ENCODE data around the gene DLEC1. TPM values are rescaled to one million over a fixed set of nuclear protein-coding genes. Genes with fewer than 3 reads are reported as not detected.

Gene DLEC1
- total RNA-seq, 2 donors from 2014 or later = 0.18 to 1.9 TPM

DNA sequence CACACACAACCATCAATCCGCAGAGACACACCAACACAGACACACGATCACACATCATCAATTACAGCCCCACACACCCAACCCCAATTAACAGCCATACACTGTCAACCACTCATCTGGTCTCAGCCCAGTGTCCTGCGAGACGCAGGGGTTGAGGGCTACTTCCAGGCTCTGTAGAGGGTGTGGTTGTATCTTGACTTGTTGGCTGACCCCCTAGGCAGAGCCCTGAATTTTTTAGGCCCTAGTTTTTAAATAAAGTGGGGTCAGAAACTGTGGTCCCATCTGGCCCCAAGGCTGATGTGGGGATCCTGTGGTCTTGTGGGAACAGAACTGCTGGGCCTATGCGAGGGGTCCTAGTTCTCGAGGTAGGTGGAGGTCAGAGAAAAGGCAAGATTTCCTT lies 39.2 kb upstream of the DLEC1 start:
- DNase-seq (ENCODE audit: low spot score in 2 of 2) = peak in 1 of 2 donors; percentile 44
- Mint-ChIP-seq H3K9me3 (peaks cover 0 to 3% of the 10 kb centered on the region in 2 donors), H3K27ac (peak overlapping the region in 1 of 2 donors; percentile 95), H3K36me3 (peaks cover 11 to 16% of the 10 kb centered on the region in 2 donors)
- ATAC-seq = no peak

DNA sequence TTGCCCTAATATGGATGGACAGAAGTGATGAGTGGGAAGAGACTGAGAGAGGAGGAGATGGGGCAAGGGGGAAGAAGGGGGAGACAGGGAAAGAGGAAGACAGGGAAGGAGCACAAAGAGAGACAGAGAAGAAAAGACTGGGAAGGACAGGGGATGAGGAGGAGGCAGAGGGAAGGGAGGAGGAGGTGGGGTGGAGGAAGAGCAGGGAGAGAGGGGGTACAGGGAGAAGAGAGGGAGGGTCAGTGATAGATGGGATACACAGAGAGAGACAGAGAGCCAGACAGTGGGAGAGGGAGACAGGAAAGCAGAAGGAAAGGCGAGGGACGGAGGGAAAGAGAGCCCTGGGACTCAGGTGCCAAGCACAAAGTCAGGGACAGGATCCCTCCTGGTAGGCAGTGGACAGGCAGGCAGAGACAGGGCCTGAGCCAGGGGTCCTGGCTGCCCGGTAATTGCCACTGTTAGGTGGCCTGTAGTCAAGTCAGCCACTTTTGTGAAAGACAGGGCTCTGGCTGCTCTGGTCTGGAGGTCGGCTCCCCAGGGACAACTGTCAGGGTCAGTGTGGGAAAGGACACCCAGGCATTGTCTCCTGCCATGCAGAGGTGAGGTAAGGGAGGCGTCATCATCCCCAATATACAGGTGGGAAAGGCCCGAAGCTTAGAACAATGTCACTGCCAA lies 38.6 kb upstream of the DLEC1 start:
- Mint-ChIP-seq H3K36me3 (peaks cover 11 to 14% of the 10 kb centered on the region in 2 donors), H3K9me3 (peaks cover 0 to 3% of the 10 kb centered on the region in 2 donors), H3K27ac (peak overlapping the region in 1 of 2 donors; percentile 51)
- ATAC-seq = no peak
- peak in 1 of 2 donors; percentile 50 for DNase-seq (ENCODE audit: low spot score in 2 of 2)

DNA sequence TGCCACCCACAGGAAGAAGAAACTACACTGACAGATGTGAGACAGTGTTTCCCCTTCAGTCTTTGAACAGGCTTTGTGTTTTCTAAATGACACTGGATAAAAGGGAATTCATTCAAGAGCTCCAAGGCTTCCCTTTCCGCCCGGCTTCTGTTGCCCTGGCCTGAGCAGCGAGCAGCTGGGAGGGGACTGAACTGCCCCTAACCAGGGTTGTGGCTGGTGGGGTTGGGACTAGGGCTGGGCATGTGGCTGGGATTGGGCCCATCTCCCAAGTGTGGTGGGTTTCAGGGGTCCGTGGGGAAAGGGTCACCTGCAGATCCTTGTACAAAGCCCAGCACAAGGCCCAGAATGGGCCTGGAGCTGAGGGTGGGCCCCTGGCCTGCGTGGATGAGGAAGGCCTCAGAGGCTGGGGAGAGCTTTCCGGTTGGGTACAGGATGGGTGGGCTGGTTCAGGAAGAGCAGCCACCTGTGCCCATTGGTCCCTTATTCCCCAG lies 38.0 kb upstream of the DLEC1 start:
- peak overlapping the region in 1 of 2 donors; percentile 51 for H3K27ac Mint-ChIP-seq
- ATAC-seq (no peak), DNase-seq (ENCODE audit: low spot score in 2 of 2) (peak in 1 of 2 donors; percentile 50)
- peaks cover 0 to 3% of the 10 kb centered on the region in 2 donors for H3K9me3 Mint-ChIP-seq
- H3K36me3 Mint-ChIP-seq = peaks cover 8 to 11% of the 10 kb centered on the region in 2 donors

DNA sequence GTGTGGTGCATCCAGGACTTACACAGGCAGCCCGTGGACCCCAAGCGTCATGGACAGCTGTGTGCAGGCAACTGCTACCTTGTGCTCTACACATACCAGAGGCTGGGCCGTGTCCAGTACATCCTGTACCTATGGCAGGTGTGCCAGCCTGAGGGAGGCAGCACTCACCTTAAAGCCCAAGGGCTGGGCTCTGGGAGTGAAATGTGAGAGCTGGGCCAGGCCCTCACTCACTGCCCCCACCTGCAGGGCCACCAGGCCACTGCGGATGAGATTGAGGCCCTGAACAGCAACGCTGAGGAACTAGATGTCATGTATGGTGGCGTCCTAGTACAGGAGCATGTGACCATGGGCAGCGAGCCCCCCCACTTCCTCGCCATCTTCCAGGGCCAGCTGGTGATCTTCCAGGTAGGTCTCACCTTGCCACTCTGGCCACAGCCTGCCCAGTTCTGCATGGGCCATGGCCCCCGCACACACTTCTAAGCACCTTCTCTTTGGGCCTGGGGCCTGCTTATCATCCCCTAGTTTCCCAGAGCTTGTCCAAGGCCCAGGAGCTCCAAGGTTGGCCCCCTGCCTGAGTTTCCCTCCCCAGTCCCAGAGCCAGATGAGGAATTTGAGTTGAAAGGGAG lies 37.4 kb upstream of the DLEC1 start:
- Mint-ChIP-seq H3K36me3 (peaks cover 4 to 6% of the 10 kb centered on the region in 2 donors), H3K27ac (no peak overlapping the region), H3K9me3 (peaks cover 0 to 2% of the 10 kb centered on the region in 2 donors)
- DNase-seq (ENCODE audit: low spot score in 2 of 2) = no peak
- no peak for ATAC-seq

DNA sequence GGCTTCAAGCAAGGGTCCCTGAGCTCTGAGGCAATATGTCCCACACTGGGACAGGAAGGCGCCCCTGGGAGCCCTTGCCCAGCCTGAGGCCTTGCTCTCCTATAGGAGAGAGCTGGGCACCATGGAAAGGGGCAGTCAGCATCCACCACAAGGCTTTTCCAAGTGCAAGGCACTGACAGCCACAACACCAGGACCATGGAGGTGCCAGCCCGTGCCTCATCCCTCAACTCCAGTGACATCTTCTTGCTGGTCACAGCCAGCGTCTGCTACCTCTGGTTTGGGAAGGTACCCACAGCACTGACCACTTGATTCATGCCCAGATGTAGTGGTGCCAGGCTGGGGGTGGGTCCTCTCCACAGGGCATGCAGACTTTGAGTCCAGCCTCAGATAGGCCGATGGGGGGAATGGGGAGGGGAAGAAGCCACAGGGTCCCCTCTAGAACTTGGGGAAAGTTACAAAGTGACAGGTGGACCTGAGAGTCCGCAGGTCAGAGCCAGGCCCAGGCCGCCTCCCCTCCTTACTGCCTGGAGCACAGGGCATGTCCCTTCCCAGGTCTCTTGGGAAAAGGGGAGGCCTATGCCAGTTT lies 36.6 kb upstream of the DLEC1 start:
- no peak for ATAC-seq
- DNase-seq (ENCODE audit: low spot score in 2 of 2) = no peak
- Mint-ChIP-seq H3K36me3 (no peaks in the 10 kb centered on the region), H3K9me3 (no peaks in the 10 kb centered on the region), H3K27ac (peak overlapping the region in 1 of 2 donors; percentile 7)

DNA sequence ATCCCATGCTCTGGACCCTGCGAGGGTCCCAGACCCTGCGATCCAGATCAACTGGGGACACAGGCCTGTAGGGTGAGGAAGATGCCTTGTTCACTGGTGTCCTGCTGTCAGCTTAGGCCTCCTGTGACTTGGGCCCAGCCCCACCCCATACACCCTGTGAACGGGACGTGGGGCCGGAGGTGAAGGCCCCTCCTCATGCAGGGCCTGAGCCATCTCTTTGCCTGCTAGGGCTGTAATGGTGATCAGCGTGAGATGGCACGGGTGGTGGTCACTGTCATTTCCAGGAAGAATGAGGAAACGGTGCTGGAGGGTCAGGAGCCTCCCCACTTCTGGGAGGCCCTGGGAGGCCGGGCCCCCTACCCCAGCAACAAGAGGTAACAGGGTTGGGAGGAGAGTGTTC lies 36.1 kb upstream of the DLEC1 start:
- Mint-ChIP-seq H3K27ac (peak overlapping the region in 1 of 2 donors; percentile 7), H3K36me3 (no peaks in the 10 kb centered on the region), H3K9me3 (no peaks in the 10 kb centered on the region)
- DNase-seq (ENCODE audit: low spot score in 2 of 2) (no peak), ATAC-seq (no peak)

DNA sequence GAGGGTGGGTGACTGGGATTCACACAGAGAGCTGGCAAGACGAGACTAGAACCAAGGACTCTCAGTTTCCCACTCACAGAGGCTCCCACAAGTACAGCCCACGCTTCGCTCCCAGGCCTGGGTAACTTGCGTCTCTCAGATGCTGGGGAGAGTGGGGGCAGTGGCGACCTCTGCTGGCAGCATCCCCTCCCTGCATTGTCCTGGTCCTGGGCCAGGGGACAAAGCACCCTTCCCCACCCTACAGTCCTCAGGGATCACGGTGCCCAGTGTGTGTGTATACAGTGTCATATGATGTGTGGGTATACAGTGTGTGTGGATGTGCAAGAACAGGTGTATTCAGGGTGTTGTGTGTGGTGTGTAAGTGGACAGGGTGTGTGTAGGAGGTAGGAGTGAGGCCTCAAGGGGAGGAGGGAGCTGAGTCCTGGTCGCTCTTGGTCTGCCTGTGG lies 35.6 kb upstream of the DLEC1 start:
- no peaks in the 10 kb centered on the region for H3K9me3 Mint-ChIP-seq
- DNase-seq (ENCODE audit: low spot score in 2 of 2) (peak in 1 of 2 donors; percentile 72), ATAC-seq (peak; percentile 39 to 55)
- no peaks in the 10 kb centered on the region for H3K36me3 Mint-ChIP-seq
- H3K27ac Mint-ChIP-seq = peak overlapping the region in 1 of 2 donors; percentile 6

DNA sequence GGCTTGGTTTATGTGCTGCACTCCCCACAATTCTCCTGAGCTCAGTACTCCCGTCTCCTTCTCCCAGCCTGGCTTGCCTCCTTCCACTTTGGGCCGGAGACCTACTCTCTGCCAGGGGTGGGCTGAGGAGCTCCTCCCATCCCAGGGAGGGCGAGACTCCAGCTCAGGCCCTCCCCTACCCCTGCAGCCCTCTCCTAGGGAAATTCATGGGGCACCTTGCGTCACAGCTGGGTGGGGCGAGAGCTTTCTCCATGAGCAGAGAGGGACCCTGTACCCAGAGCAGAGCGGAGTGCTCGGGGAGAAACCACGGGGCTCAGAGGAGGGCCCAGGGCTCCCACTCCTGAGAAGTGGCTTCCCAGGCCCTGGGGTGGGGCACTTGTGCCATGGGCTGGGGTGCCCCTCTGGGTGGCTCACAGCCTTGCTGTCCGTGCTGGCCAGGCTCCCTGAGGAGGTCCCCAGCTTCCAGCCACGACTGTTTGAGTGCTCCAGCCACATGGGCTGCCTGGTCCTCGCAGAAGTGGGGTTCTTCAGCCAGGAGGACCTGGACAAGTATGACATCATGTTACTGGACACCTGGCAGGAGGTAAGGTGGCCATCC lies 35.1 kb upstream of the DLEC1 start:
- ATAC-seq = no peak
- H3K27ac Mint-ChIP-seq = peak overlapping the region in 1 of 2 donors; percentile 2
- no peaks in the 10 kb centered on the region for H3K9me3 Mint-ChIP-seq
- DNase-seq (ENCODE audit: low spot score in 2 of 2) = no peak
- H3K36me3 Mint-ChIP-seq = no peaks in the 10 kb centered on the region

DNA sequence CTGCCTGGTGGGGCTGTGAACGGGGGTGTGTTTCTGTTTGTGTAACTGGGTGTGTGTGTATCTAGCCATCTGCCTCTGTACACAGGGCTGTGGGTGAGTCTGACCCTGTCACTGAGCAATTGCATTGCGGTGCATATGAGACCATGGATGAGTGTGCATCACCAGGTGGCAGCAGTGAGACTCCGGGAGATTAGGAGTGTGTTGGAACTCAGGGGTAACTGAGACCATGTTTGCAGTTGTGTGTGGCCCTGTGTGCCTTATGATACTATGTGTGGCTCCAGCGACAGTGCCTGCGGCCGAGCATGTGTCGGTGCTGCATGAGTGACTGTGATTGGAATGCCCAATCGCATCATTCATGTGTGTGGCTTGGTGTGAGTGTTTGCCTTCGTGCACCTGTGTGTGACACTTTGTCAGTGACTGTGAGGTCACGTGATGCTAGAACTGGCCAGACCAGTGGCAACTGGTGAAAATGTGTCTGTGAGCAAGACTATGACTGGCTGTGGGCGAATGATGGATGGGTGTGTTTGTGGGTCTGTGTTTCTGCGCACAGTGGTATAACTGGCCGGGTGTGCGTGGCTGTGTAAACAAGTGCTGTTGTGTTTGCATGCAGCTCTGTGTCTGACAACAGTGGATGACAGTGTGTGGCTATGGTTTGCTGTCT lies 34.5 kb upstream of the DLEC1 start:
- Mint-ChIP-seq H3K36me3 (no peaks in the 10 kb centered on the region), H3K9me3 (no peaks in the 10 kb centered on the region), H3K27ac (peak overlapping the region in 1 of 2 donors; percentile 2)
- no peak for DNase-seq (ENCODE audit: low spot score in 2 of 2)
- ATAC-seq = peak; percentile 51 to 63

DNA sequence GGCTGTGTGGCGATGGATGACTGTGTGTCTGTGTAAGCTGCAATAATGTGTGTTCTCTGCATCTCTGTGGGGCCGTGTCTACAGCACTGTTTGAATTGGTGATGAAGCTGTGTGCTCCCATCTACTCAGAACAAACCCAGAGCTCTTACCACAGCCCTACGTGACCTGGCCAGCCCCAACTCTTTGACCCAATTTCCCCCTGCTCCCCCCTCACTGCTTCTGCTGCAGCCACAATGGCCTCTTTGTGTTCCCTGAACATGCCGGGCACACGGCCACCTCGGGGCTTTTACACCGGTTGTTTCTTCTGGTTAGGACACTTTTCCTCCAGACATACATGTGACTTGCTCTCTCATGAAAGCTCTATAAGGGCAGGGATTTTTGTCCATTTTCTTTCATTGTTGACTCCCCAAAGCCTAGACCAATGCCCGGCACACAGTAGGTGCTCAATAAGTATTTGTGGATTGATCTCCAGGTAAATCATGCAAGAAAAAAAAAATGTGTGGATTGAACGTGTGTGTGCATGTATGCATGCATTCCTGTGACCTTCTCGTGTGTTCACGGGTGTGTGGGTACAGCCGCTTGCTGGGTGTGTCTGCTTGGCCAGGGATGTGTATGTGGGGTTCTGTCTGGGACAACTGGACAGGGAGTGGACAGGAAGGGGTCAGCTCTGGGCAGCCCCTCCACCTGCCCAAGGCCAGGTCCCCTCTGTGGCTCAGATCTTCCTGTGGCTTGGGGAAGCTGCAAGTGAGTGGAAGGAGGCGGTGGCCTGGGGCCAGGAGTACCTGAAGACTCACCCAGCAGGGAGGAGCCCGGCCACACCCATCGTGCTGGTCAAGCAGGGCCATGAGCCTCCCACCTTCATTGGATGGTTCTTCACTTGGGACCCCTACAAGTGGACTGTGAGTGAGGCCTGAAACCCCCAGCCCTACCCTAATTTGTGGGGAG lies 33.7 kb upstream of the DLEC1 start:
- Mint-ChIP-seq H3K27ac (no peak overlapping the region), H3K9me3 (no peaks in the 10 kb centered on the region), H3K36me3 (no peaks in the 10 kb centered on the region)
- DNase-seq (ENCODE audit: low spot score in 2 of 2) = no peak
- ATAC-seq = no peak

DNA sequence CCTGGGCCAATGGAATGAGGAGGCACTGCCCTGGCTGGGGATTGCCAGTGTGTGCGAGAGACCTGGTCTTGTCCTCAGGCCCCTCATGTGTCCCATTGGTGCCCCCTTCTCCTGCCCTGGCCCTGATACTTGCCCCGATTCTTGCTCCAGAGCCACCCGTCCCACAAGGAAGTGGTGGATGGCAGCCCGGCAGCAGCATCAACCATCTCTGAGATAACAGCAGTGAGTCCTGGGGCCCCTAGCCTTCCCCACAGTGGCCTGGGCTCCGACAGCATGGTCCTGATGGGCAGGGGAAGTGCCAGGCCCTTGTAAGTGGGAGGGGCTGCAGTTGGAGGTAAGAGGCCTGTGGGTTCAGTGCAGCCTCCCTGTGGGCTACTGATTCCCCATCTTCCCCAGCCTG lies 33.0 kb upstream of the DLEC1 start:
- no peaks in the 10 kb centered on the region for H3K36me3 Mint-ChIP-seq
- ATAC-seq (no peak), DNase-seq (ENCODE audit: low spot score in 2 of 2) (no peak)
- H3K9me3 Mint-ChIP-seq = no peaks in the 10 kb centered on the region
- no peak overlapping the region for H3K27ac Mint-ChIP-seq

DNA sequence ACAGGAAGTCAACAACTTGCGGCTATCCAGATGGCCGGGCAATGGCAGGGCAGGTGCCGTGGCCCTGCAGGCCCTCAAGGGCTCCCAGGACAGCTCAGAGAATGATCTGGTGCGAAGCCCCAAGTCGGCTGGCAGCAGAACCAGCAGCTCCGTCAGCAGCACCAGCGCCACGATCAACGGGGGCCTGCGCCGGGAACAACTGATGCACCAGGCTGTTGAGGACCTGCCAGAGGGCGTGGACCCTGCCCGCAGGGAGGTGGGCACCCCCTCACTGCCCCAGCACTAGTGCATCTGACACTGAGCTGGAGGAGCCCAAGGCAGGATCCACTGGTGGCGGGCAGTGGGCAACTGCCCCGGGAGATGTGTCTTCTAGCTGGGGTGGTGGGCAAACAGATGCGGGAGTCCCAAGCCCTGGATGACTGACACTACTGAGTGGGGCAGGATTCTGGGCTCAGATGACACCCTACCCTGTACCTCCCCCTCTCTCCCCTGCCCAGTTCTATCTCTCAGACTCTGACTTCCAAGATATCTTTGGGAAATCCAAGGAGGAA lies 32.5 kb upstream of the DLEC1 start:
- no peak for ATAC-seq
- H3K36me3 Mint-ChIP-seq = no peaks in the 10 kb centered on the region
- no peak overlapping the region for H3K27ac Mint-ChIP-seq
- no peaks in the 10 kb centered on the region for H3K9me3 Mint-ChIP-seq
- DNase-seq (ENCODE audit: low spot score in 2 of 2) = no peak

DNA sequence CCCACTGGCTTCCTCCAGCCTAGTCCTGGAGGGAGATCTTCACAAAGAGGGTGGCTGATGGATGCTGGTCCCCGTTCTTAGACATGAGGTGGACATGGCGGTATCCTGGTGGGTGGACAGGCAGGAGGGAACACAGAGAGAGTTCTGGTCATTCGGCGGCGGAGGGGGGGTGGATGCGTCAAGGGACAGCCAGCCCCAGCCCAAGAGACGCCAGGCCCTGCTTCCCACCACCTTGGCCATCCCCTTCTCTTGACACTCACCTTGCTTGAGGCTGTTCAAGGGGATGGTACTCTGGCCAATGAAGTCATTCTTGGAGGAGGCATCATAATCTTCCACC lies 31.3 kb upstream of the DLEC1 start:
- no peaks in the 10 kb centered on the region for H3K9me3 Mint-ChIP-seq
- DNase-seq (ENCODE audit: low spot score in 2 of 2) (no peak), ATAC-seq (no peak)
- H3K36me3 Mint-ChIP-seq = no peaks in the 10 kb centered on the region
- peak overlapping the region in 1 of 2 donors; percentile 79 for H3K27ac Mint-ChIP-seq

DNA sequence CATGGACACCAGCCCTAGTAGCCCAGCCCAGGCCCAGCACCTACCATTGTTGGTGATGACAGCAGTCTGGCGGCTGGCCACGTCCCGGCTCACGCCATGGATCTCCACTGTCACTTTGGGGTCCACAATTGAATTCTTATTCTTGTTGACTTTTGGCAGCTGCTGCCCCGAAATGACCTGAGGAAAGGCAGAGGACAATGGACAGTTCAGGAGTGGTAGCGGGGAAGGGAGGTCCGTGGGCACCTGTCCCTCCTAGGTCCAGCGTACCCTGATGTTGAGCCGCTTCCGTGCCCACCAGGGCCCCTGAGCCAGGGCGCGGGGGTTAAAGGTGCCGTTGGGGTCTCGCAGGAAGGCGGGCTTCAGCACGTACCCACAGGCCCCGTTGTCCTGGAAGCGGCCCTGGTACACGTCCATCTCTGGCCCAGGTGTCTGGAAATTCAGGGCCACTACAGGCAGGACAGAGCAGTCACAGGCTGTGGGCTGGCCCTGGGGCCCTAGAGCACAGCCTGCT lies 30.8 kb upstream of the DLEC1 start:
- Mint-ChIP-seq H3K36me3 (no peaks in the 10 kb centered on the region), H3K27ac (peak overlapping the region in 1 of 2 donors; percentile 79), H3K9me3 (no peaks in the 10 kb centered on the region)
- ATAC-seq = no peak
- DNase-seq (ENCODE audit: low spot score in 2 of 2) = no peak

DNA sequence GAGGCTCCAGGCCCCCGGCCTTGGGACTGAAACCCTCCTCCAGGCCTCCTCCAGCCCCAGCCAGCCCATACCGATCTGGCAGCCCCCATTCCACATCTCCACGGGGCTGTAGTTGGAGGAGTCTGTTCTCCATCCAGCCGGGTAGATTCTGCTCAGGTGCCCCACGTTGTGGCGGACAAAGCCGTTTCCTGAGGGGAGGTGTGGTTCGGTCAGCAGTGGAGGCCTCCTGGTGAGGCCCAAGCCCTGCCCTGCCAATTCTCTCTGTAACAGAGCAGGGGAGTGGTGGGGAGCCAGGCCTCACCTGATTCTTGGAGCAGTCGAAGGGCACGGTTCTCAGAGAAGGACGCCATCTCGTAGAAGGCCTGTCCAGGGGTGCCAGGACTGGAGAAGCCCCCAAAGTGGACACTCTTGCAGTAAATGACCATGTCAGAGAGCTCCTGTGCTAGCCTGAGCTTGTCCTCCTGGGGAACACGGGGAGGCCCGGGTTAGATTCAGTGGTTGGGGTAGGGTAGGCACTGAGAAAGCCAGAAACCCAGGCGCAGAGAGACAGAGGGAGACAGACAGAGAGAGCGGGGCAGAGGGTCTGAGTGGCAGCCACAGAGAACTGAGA lies 29.9 kb upstream of the DLEC1 start:
- Mint-ChIP-seq H3K27ac (peak overlapping the region; percentile 79 to 93), H3K9me3 (no peaks in the 10 kb centered on the region), H3K36me3 (no peaks in the 10 kb centered on the region)
- DNase-seq (ENCODE audit: low spot score in 2 of 2) = no peak
- no peak for ATAC-seq

All from activated naive CD4-positive, alpha-beta T cell treated with anti-CD3 and anti-CD28 coated beads, Interleukin-2, amount 50 U/mL, for 72 hours (primary cell).